HCT116 (cell line): ENCODE measurements around the gene CLIP4. TPM values are rescaled to one million over a fixed set of nuclear protein-coding genes. Genes with fewer than 3 reads are reported as not detected.

Source experiments
- ATAC-seq: fragments of 200-7000 bp; cut with Tn5 transposase; 2 replicates; pipeline ENCODE4 v1.9.1; 2020; ENCODE audit warnings: mild to moderate bottlenecking, moderate library complexity
- BruUV-seq: library from RNA; stranded (reverse); fragments of 400-500 nt; replicated peaks from 2 replicates; lab custom pipeline; 2021; lab: Mats Ljungman, UMichigan
- CTCF ChIA-PET: fragments of 300-600 bp; sonication (Branson Sonifier 250); formaldehyde crosslinking; loops from one replicate; lab custom pipeline; 2021; ENCODE audit warnings: antibody characterized with exemption; lab: Charles Lee
- POLR2A ChIA-PET: fragments of 300-600, 350-600 bp; sonication (Branson Sonifier 250); formaldehyde crosslinking; loops from one replicate; lab custom pipeline; 2021; ENCODE audit warnings: antibody characterized with exemption; lab: Charles Lee
- RAD21 ChIA-PET, 2 experiments: fragments of 300-600 bp; sonication (Branson Sonifier 250); formaldehyde crosslinking; loops; one replicate each; lab custom pipeline; 2023; ENCODE audit warnings: low total read pairs in 2 of 2; ENCODE audit not compliant: uncharacterized antibody in 2 of 2, unreplicated experiment in 2 of 2, low non-redundant PET in 1 of 2; lab: Charles Lee
- DNase-seq: peaks from one replicate; pipeline ENCODE4 v3.0.0-alpha.2; 2010; ENCODE audit warnings: low read depth, low spot score
- H2AFZ ChIP-seq: fragments of 200-600 bp; shearing (Covaris generic), sonication (generic); 2 replicates; pipeline ENCODE4 v1.6.1; 2017; ENCODE audit warnings: low read depth, mixed run types, mixed read lengths, antibody characterized with exemption, low read length; ENCODE audit not compliant: poor library complexity, severe bottlenecking
- H3K27ac ChIP-seq: 2 replicates; pipeline ENCODE4 v1.5.1; 2012; ENCODE audit warnings: low read depth, low read length
- H3K27me3 ChIP-seq: fragments of 200-600 bp; sonication (generic); 2 replicates; pipeline ENCODE4 v1.6.1; 2016; ENCODE audit warnings: mixed run types, low read length, mixed read lengths; ENCODE audit not compliant: insufficient read depth
- H3K36me3 ChIP-seq, 2 experiments: fragments of 200-500 bp in 1 of 2; fragments of 200-600 bp in 1 of 2; sonication (Bioruptor generic) in 1 of 2; sonication (generic) in 1 of 2; 2 replicates each; pipeline versions ENCODE4 v1.5.1 to v1.6.1; 2014 to 2016; ENCODE audit warnings: low read length in 2 of 2, inconsistent platforms in 1 of 2, mixed read lengths in 1 of 2, mixed run types in 1 of 2; ENCODE audit not compliant: insufficient read depth in 2 of 2, control insufficient read depth in 1 of 2
- H3K4me1 ChIP-seq, 2 experiments: fragments of 200-600 bp in 1 of 2; sonication (generic) in 1 of 2; 2 replicates each; pipeline versions ENCODE4 v1.5.1 to v1.6.1; 2012 to 2017; ENCODE audit warnings: low read length in 2 of 2, inconsistent platforms in 1 of 2, mild to moderate bottlenecking in 1 of 2, mixed read lengths in 1 of 2, mixed run types in 1 of 2, moderate library complexity in 1 of 2; ENCODE audit not compliant: insufficient read depth in 2 of 2, control insufficient read depth in 1 of 2
- H3K4me2 ChIP-seq: fragments of 200-600 bp; sonication (generic); 2 replicates; pipeline ENCODE4 v1.6.1; 2017; ENCODE audit warnings: mixed run types, low read length, mixed read lengths
- H3K4me3 ChIP-seq, 2 experiments: fragments of 200-600 bp in 1 of 2; sonication (generic) in 1 of 2; replicated peaks in 1 of 2; 2 replicates each; pipeline ENCODE4 v1.5.1; 2011 to 2016; ENCODE audit warnings: low read length in 2 of 2, control low read depth in 1 of 2, low read depth in 1 of 2, mild to moderate bottlenecking in 1 of 2, mixed read lengths in 1 of 2, mixed run types in 1 of 2
- H3K79me2 ChIP-seq: fragments of 200-600 bp; sonication (generic); 2 replicates; pipeline ENCODE4 v1.6.1; 2017; ENCODE audit warnings: mild to moderate bottlenecking, mixed run types, low read length, moderate library complexity, mixed read lengths; ENCODE audit not compliant: insufficient read depth
- H3K9ac ChIP-seq: fragments of 200-600 bp; sonication (generic); 2 replicates; pipeline ENCODE4 v1.6.1; 2016; ENCODE audit warnings: low read length, mixed read lengths
- H3K9me2 ChIP-seq: fragments of 200-600 bp; sonication (generic), shearing (Covaris generic); 2 replicates; pipeline ENCODE4 v1.6.1; 2017; ENCODE audit warnings: mixed run types, mild to moderate bottlenecking, moderate library complexity; ENCODE audit not compliant: insufficient read depth
- H3K9me3 ChIP-seq, 2 experiments: fragments of 200-500 bp in 1 of 2; fragments of 200-600 bp in 1 of 2; sonication (Bioruptor generic) in 1 of 2; sonication (generic) in 1 of 2; 2 replicates each; pipeline ENCODE4 v1.6.1; 2014 to 2017; ENCODE audit warnings: low read length in 2 of 2, mixed read lengths in 2 of 2, inconsistent platforms in 1 of 2, low read depth in 1 of 2, mild to moderate bottlenecking in 1 of 2, mixed run types in 1 of 2, moderate library complexity in 1 of 2; ENCODE audit not compliant: control insufficient read depth in 1 of 2, insufficient read depth in 1 of 2
- H4K20me1 ChIP-seq: fragments of 200-600 bp; sonication (generic), shearing (Covaris generic); 2 replicates; pipeline ENCODE4 v1.6.1; 2017; ENCODE audit warnings: mixed run types, mild to moderate bottlenecking, moderate library complexity; ENCODE audit not compliant: insufficient read depth
- ATF3 ChIP-seq: IDR thresholded peaks from 2 replicates; pipeline ENCODE4 v1.6.1; 2012
- CBX3 ChIP-seq: IDR thresholded peaks from 2 replicates; pipeline ENCODE4 v1.6.1; 2012; ENCODE audit warnings: low read depth
- EGR1 ChIP-seq: IDR thresholded peaks from 2 replicates; pipeline ENCODE4 v1.6.1; 2012; ENCODE audit warnings: low read depth
- ELF1 ChIP-seq: IDR thresholded peaks from 2 replicates; pipeline ENCODE4 v1.6.1; 2012; ENCODE audit warnings: low read depth, borderline replicate concordance
- EZH2phosphoT487 ChIP-seq: fragments of 200-600 bp; IDR thresholded peaks from 2 replicates; pipeline ENCODE4 v1.6.1; 2018; ENCODE audit warnings: antibody characterized with exemption, borderline replicate concordance
- FOSL1 ChIP-seq: IDR thresholded peaks from 2 replicates; pipeline ENCODE4 v1.6.1; 2012; ENCODE audit warnings: low read depth
- JUND ChIP-seq: IDR thresholded peaks from 2 replicates; pipeline ENCODE4 v1.6.1; 2012
- POLR2AphosphoS5 ChIP-seq: IDR thresholded peaks from 2 replicates; pipeline ENCODE4 v1.6.1; 2011; ENCODE audit warnings: mild to moderate bottlenecking, low read depth, low read length, moderate library complexity
- RAD21 ChIP-seq: IDR thresholded peaks from 2 replicates; pipeline ENCODE4 v1.6.1; 2012; ENCODE audit warnings: low read depth, mild to moderate bottlenecking
- SIN3A ChIP-seq: IDR thresholded peaks from 2 replicates; pipeline ENCODE4 v1.6.1; 2012; ENCODE audit warnings: low read depth
- SP1 ChIP-seq: IDR thresholded peaks from 2 replicates; pipeline ENCODE4 v1.6.1; 2012; ENCODE audit warnings: low read depth
- SRF ChIP-seq: IDR thresholded peaks from 2 replicates; pipeline ENCODE4 v1.6.1; 2012; ENCODE audit warnings: low read depth
- TCF7L2 ChIP-seq: IDR thresholded peaks from 2 replicates; pipeline ENCODE4 v1.7.0; 2011; ENCODE audit warnings: borderline replicate concordance, inconsistent platforms; ENCODE audit not compliant: insufficient read depth, insufficient read length; ENCODE audit errors: extremely low read depth
- ZFX ChIP-seq: fragments of 450-650 bp; IDR thresholded peaks from 2 replicates; pipeline ENCODE4 v1.6.1; 2017
- intact Hi-C: fragments of 100-400 bp; cut with micrococcal nuclease; formaldehyde crosslinking; loops from 2 replicates; pipeline ENCODE4 v1.10.0; 2022
- total RNA-seq: library from RNA; stranded (reverse); gene quantifications from one replicate; pipeline ENCODE4 v1.2.1, GENCODE V29; 2021; ENCODE audit not compliant: unreplicated experiment
- TF ChIP-seq, protein P1 (sequence below), 3 experiments: fragments of 200-600 bp in 1 of 3; sonication (generic) in 1 of 3; IDR thresholded peaks in 2 of 3; conservative IDR thresholded peaks in 1 of 3; 2 replicates each; pipeline ENCODE4 v1.5.1; 2012 to 2017; ENCODE audit warnings: low read depth in 2 of 3, low read length in 2 of 3, antibody characterized with exemption in 1 of 3, borderline replicate concordance in 1 of 3, control low read depth in 1 of 3, mild to moderate bottlenecking in 1 of 3, mixed read lengths in 1 of 3, mixed run types in 1 of 3, moderate library complexity in 1 of 3; ENCODE audit not compliant: insufficient read depth in 1 of 3
- TF ChIP-seq, protein P2 (sequence below): IDR thresholded peaks from 2 replicates; pipeline ENCODE4 v1.6.1; 2011; ENCODE audit warnings: mild to moderate bottlenecking, low read length, moderate library complexity; ENCODE audit not compliant: insufficient replicate concordance; ENCODE audit errors: extremely low read depth
- TF ChIP-seq, protein P3 (sequence below): IDR thresholded peaks from 2 replicates; pipeline ENCODE4 v1.6.1; 2012

CLIP4 gene
- total RNA-seq, 1 experiment from 2014 or later: 27.8 TPM

- TF ChIP-seq RAD21: no peak
- no peak for TF ChIP-seq SP1
- TF ChIP-seq ELF1: no peak
- Histone ChIP-seq H3K27me3 (peaks cover 22% of the 10 kb centered on the region; the same call in 1 of the 2 replicates), H3K4me1 (no peaks in the 10 kb centered on the region), H4K20me1 (no peaks in the 10 kb centered on the region), H3K9me2 (no peaks in the 10 kb centered on the region), H3K9ac (no peak overlapping the region), H3K79me2 (no peaks in the 10 kb centered on the region), H3K4me2 (no peak overlapping the region), H3K9me3 (no peaks in the 10 kb centered on the region), H3K27ac (no peak overlapping the region), H3K4me3 (no peak overlapping the region), H2AFZ (no peak overlapping the region), H3K36me3 (no peaks in the 10 kb centered on the region)
- intact Hi-C loops: no loop called here
- ATAC-seq (no peak), DNase-seq (no peak)
- no TSS peak for BruUV-seq
- ChIA-PET CTCF (no interaction called here), POLR2A (no interaction called here), RAD21 (no interaction called here)
Observed at GRCh38 chr2:29225814-29226213, 110.6 kb downstream of the CLIP4 start.

DNA sequence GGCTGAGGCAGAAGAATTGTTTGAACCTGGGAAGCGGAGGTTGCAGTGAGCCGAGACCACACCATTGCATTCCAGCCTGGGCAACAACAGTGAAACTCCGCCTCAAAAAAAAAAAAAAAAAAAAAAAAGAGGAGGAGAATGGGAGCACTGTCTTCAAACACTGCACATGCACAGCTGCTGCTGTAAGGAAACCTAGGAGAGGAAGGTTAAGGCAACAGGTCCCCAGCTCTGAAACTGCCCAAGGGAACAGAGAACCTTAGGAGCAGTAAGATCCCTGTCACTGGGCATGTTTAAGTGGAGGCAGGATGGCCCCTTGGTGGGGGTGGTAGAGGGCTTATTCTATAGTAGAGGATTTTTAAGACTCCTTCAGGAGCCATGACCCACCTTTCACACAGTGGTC is 111.2 kb downstream of the CLIP4 start:
- intact Hi-C loops: no loop called here
- no peaks in the 10 kb centered on the region for H3K9me3 ChIP-seq
- H2AFZ ChIP-seq: no peak overlapping the region
- H3K9ac ChIP-seq: no peak overlapping the region
- ChIA-PET RAD21 (no interaction called here), CTCF (no interaction called here), POLR2A (no interaction called here)
- H3K27ac ChIP-seq: no peak overlapping the region
- H3K4me1 ChIP-seq: no peaks in the 10 kb centered on the region
- no peaks in the 10 kb centered on the region for H4K20me1 ChIP-seq
- DNase-seq (no peak), ATAC-seq (no peak)
- no peaks in the 10 kb centered on the region for H3K9me2 ChIP-seq
- H3K79me2 ChIP-seq: no peaks in the 10 kb centered on the region
- peaks cover 22% of the 10 kb centered on the region; the same call in 1 of the 2 replicates for H3K27me3 ChIP-seq
- H3K4me2 ChIP-seq: no peak overlapping the region
- H3K36me3 ChIP-seq: no peaks in the 10 kb centered on the region
- no peak overlapping the region for H3K4me3 ChIP-seq
- no TSS peak for BruUV-seq
- TF ChIP-seq POLR2AphosphoS5 (no peak), SIN3A (no peak), ELF1 (no peak), SP1 (no peak), TCF7L2 (no peak), EGR1 (no peak), ZFX (no peak), JUND (no peak), CBX3 (no peak), FOSL1 (no peak), SRF (no peak), ATF3 (no peak), EZH2phosphoT487 (no peak)
- TF ChIP-seq, protein P1, sequence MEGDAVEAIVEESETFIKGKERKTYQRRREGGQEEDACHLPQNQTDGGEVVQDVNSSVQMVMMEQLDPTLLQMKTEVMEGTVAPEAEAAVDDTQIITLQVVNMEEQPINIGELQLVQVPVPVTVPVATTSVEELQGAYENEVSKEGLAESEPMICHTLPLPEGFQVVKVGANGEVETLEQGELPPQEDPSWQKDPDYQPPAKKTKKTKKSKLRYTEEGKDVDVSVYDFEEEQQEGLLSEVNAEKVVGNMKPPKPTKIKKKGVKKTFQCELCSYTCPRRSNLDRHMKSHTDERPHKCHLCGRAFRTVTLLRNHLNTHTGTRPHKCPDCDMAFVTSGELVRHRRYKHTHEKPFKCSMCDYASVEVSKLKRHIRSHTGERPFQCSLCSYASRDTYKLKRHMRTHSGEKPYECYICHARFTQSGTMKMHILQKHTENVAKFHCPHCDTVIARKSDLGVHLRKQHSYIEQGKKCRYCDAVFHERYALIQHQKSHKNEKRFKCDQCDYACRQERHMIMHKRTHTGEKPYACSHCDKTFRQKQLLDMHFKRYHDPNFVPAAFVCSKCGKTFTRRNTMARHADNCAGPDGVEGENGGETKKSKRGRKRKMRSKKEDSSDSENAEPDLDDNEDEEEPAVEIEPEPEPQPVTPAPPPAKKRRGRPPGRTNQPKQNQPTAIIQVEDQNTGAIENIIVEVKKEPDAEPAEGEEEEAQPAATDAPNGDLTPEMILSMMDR (IDR thresholded peaks at IDR 0.05 in 2 of 3, conservative IDR thresholded peaks at IDR 0.05 in 1 of 3; ENCODE audit: borderline replicate concordance in 1 of 3, insufficient read depth in 1 of 3, low read depth in 2 of 3, low read length in 2 of 3): no peak
- TF ChIP-seq, protein P2, sequence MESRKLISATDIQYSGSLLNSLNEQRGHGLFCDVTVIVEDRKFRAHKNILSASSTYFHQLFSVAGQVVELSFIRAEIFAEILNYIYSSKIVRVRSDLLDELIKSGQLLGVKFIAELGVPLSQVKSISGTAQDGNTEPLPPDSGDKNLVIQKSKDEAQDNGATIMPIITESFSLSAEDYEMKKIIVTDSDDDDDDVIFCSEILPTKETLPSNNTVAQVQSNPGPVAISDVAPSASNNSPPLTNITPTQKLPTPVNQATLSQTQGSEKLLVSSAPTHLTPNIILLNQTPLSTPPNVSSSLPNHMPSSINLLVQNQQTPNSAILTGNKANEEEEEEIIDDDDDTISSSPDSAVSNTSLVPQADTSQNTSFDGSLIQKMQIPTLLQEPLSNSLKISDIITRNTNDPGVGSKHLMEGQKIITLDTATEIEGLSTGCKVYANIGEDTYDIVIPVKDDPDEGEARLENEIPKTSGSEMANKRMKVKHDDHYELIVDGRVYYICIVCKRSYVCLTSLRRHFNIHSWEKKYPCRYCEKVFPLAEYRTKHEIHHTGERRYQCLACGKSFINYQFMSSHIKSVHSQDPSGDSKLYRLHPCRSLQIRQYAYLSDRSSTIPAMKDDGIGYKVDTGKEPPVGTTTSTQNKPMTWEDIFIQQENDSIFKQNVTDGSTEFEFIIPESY: no peak
- TF ChIP-seq, protein P3, sequence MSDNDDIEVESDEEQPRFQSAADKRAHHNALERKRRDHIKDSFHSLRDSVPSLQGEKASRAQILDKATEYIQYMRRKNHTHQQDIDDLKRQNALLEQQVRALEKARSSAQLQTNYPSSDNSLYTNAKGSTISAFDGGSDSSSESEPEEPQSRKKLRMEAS: no peak
